Measurements from ENCODE around the gene SEMA5A. TPM values are rescaled to one million over a fixed set of nuclear protein-coding genes. Genes with fewer than 3 reads are reported as not detected.

Gene SEMA5A
- total RNA-seq, 1 donor from 2014 or later = 11.9 TPM

DNA sequence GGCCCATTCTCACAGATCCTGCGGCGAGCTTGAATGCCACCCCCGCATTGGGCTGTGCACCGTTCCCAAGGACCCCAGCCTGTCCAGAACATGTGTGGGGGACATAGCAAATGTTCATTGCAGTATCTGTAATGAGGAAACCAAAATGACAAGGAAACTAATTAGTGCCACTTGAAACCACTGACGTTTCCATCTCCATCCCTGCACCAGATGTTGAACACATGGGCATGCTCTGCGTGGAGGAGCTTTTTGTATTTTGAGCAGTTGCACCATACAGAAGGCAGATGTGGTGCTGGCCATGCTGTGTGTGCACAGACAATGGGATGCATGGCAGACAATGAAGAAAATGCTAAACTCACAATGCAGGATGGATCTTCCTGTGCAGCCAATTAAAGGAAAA is 437.7 kb downstream of the SEMA5A start:
- Histone ChIP-seq H3K9ac (no peak overlapping the region), H4K20me1 (ENCODE audit: low read depth) (no peaks in the 10 kb centered on the region), H2AFZ (replicated peaks) (no peak overlapping the region), H3K27ac (no peak overlapping the region), H3F3A (ENCODE audit: low read depth) (no peaks in the 10 kb centered on the region), H3K36me3 (no peaks in the 10 kb centered on the region), H3K4me1 (peaks cover 25% of the 10 kb centered on the region), H3K4me2 (no peak overlapping the region), H3K79me2 (ENCODE audit: low read depth) (no peaks in the 10 kb centered on the region), H3K9me3 (ENCODE audit: low read depth) (no peaks in the 10 kb centered on the region), H3K27me3 (no peaks in the 10 kb centered on the region), H3K4me3 (no peak overlapping the region)
- no peak for TF ChIP-seq EZH2phosphoT487 (IDR thresholded peaks at IDR 0.05)
- TF ChIP-seq CTCF (IDR thresholded peaks at IDR 0.05) = no peak
- TF ChIP-seq EZH2 (IDR thresholded peaks at IDR 0.05) = no peak
- H3K9me3 Mint-ChIP-seq = peaks cover 3% of the 10 kb centered on the region
- no peak overlapping the region for H3K4me3 Mint-ChIP-seq
- H3K27ac Mint-ChIP-seq = no peak overlapping the region
- peaks cover 59% of the 10 kb centered on the region for H3K4me1 Mint-ChIP-seq
- peaks cover 2% of the 10 kb centered on the region for H3K36me3 Mint-ChIP-seq
- DNase-seq (ENCODE audit: low spot score) = peak; percentile 10
- H3K27me3 Mint-ChIP-seq (ENCODE audit: insufficient read depth, low read depth) = peaks cover 2% of the 10 kb centered on the region

DNA sequence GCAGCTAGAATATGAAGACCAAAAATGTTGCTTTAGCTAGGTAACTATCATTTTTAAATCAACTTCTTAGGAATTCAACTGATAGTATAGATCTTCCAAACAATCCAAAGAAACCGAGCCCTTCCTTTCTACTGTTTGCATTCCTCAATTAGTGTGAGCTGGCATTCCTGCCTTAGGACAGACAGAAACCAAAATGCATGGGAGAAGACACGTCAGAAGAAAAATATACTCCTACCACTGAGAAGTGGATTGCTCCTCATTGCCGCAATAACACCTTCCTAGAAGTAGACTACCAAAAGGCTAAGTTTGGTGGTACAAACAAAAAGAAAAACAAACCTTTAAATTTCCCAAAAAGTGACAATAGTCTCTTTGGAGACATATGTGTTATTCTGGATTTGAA is 440.0 kb downstream of the SEMA5A start:
- Histone ChIP-seq H3K4me2 (no peak overlapping the region), H3K27me3 (no peaks in the 10 kb centered on the region), H3K4me3 (no peak overlapping the region), H3F3A (ENCODE audit: low read depth) (no peaks in the 10 kb centered on the region), H3K9ac (no peak overlapping the region), H4K20me1 (ENCODE audit: low read depth) (no peaks in the 10 kb centered on the region), H2AFZ (replicated peaks) (no peak overlapping the region), H3K9me3 (ENCODE audit: low read depth) (no peaks in the 10 kb centered on the region), H3K27ac (no peak overlapping the region), H3K36me3 (no peaks in the 10 kb centered on the region), H3K4me1 (peaks cover 10% of the 10 kb centered on the region), H3K79me2 (ENCODE audit: low read depth) (no peaks in the 10 kb centered on the region)
- Mint-ChIP-seq H3K27ac (no peak overlapping the region), H3K4me3 (no peak overlapping the region), H3K9me3 (no peaks in the 10 kb centered on the region), H3K4me1 (peaks cover 47% of the 10 kb centered on the region), H3K27me3 (ENCODE audit: insufficient read depth, low read depth) (peaks cover 2% of the 10 kb centered on the region), H3K36me3 (no peaks in the 10 kb centered on the region)
- DNase-seq (ENCODE audit: low spot score) = no peak
- no peak for TF ChIP-seq EZH2phosphoT487 (IDR thresholded peaks at IDR 0.05)
- no peak for TF ChIP-seq CTCF (IDR thresholded peaks at IDR 0.05)
- TF ChIP-seq EZH2 (IDR thresholded peaks at IDR 0.05) = no peak

GRCh38 chr5:9104571-9105339 is 441.1 kb downstream of the SEMA5A start:
- H3K36me3 Mint-ChIP-seq = no peaks in the 10 kb centered on the region

More at GRCh38 chr5:9104571-9105339, 441.1 kb downstream of the SEMA5A start:
- Mint-ChIP-seq H3K27me3 (ENCODE audit: insufficient read depth, low read depth) (peaks cover 2% of the 10 kb centered on the region), H3K9me3 (no peaks in the 10 kb centered on the region), H3K4me3 (no peak overlapping the region), H3K27ac (no peak overlapping the region), H3K4me1 (peaks cover 39% of the 10 kb centered on the region)
- peaks cover 10% of the 10 kb centered on the region for H3K4me1 ChIP-seq
- no peak overlapping the region for H3K4me3 ChIP-seq
- no peak for DNase-seq (ENCODE audit: low spot score)
- no peaks in the 10 kb centered on the region for H3F3A ChIP-seq (ENCODE audit: low read depth)
- H3K79me2 ChIP-seq (ENCODE audit: low read depth) = no peaks in the 10 kb centered on the region
- H3K36me3 ChIP-seq = no peaks in the 10 kb centered on the region
- H2AFZ ChIP-seq (replicated peaks) = no peak overlapping the region
- no peak overlapping the region for H3K27ac ChIP-seq
- H3K9me3 ChIP-seq (ENCODE audit: low read depth) = no peaks in the 10 kb centered on the region
- no peak overlapping the region for H3K9ac ChIP-seq
- no peaks in the 10 kb centered on the region for H3K27me3 ChIP-seq
- H4K20me1 ChIP-seq (ENCODE audit: low read depth) = no peaks in the 10 kb centered on the region
- TF ChIP-seq CTCF (IDR thresholded peaks at IDR 0.05) = no peak
- TF ChIP-seq EZH2 (IDR thresholded peaks at IDR 0.05) = no peak
- TF ChIP-seq EZH2phosphoT487 (IDR thresholded peaks at IDR 0.05) = no peak
- H3K4me2 ChIP-seq = no peak overlapping the region
